Measurements from ENCODE around the gene DDIT4.

DNA sequence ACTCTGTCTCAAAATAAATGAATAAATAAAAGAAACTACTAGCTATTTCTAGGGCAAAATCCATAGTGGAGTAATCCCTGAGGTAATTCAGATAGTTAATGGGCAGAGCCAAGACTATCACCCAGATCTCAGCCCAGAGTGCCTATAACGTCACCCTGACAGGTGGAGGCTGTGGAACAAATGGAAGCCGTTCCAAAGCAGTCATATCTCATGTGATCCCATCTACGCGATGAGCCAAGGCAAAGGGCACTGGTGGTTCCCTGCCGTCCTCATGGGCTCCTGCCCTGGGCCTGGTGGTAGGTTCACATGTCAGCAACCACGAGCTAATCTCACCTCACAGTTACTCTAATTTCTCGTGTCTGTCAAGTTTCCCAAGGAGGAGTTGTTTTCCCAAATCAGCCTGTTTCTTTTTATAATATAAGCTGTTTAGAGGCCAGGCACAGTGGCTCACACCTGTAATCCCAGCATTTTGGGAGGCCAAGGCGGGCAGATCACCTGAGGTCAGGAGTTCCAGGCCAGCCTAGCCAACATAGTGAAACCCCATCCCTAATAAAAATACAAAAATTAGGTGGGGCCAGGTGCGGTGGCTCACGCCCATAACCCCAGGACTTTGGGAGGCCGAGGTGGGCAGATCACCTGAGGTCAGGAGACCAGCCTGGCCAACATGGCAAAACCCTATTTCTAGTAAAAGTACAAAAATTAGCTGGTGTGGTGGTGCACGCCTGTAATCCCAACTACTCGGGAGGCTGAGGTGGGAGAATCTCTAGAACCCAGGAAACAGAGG, 35.1 kb upstream of the DDIT4 start:
- no peak for TF ChIP-seq POLR2A (IDR thresholded peaks at IDR 0.05; ENCODE audit: low read depth, low read length)
- no peak for TF ChIP-seq SPI1 (IDR thresholded peaks at IDR 0.05; ENCODE audit: low read depth, low read length)
- TF ChIP-seq TAF1 (IDR thresholded peaks at IDR 0.05; ENCODE audit: low read depth, low read length) = no peak
- TF ChIP-seq POLR2AphosphoS5 (IDR thresholded peaks at IDR 0.05; ENCODE audit: low read depth, low read length) = no peak
